ENCODE measurements around the gene TEKTIP1.

The TEKTIP1 gene

GRCh38 chr19:3518659-3519058 lies 20.3 kb upstream of the TEKTIP1 start:
- TF ChIP-seq TAF1 (IDR thresholded peaks at IDR 0.05; ENCODE audit: low read depth) (no peak), NFIC (IDR thresholded peaks at IDR 0.05) (no peak), YY1 (IDR thresholded peaks at IDR 0.05; ENCODE audit: low read depth) (no peak), REST (IDR thresholded peaks at IDR 0.05; ENCODE audit: low read depth) (no peak), TEAD4 (IDR thresholded peaks at IDR 0.05) (no peak), FOXM1 (IDR thresholded peaks at IDR 0.05; ENCODE audit: borderline replicate concordance, low read depth) (no peak), EGR1 (IDR thresholded peaks at IDR 0.05) (no peak), RAD21 (IDR thresholded peaks at IDR 0.05; ENCODE audit: low read depth) (no peak), EP300 (IDR thresholded peaks at IDR 0.05; ENCODE audit: borderline replicate concordance) (no peak), CREB1 (IDR thresholded peaks at IDR 0.05; ENCODE audit: low read depth) (no peak), CEBPB (IDR thresholded peaks at IDR 0.05) (no peak)
- TF ChIP-seq, protein P1, sequence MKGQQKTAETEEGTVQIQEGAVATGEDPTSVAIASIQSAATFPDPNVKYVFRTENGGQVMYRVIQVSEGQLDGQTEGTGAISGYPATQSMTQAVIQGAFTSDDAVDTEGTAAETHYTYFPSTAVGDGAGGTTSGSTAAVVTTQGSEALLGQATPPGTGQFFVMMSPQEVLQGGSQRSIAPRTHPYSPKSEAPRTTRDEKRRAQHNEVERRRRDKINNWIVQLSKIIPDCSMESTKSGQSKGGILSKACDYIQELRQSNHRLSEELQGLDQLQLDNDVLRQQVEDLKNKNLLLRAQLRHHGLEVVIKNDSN (IDR thresholded peaks at IDR 0.05) = no peak

GRCh38 chr19:3519126-3519525 lies 19.8 kb upstream of the TEKTIP1 start:
- TF ChIP-seq TCF12 (IDR thresholded peaks at IDR 0.05; ENCODE audit: low read depth) (no peak), CEBPB (IDR thresholded peaks at IDR 0.05) (no peak), YY1 (IDR thresholded peaks at IDR 0.05; ENCODE audit: low read depth) (no peak), EGR1 (IDR thresholded peaks at IDR 0.05) (no peak), REST (IDR thresholded peaks at IDR 0.05; ENCODE audit: low read depth) (no peak), TEAD4 (IDR thresholded peaks at IDR 0.05) (no peak), MAX (IDR thresholded peaks at IDR 0.05) (no peak), FOXM1 (IDR thresholded peaks at IDR 0.05; ENCODE audit: borderline replicate concordance, low read depth) (no peak), EP300 (IDR thresholded peaks at IDR 0.05; ENCODE audit: borderline replicate concordance) (no peak), CREB1 (IDR thresholded peaks at IDR 0.05; ENCODE audit: low read depth) (no peak), TAF1 (IDR thresholded peaks at IDR 0.05; ENCODE audit: low read depth) (no peak), ZBTB7A (IDR thresholded peaks at IDR 0.05; ENCODE audit: low read depth) (no peak), NFIC (IDR thresholded peaks at IDR 0.05) (no peak), RAD21 (IDR thresholded peaks at IDR 0.05; ENCODE audit: low read depth) (no peak)
- TF ChIP-seq, protein P1 (IDR thresholded peaks at IDR 0.05) = no peak

DNA sequence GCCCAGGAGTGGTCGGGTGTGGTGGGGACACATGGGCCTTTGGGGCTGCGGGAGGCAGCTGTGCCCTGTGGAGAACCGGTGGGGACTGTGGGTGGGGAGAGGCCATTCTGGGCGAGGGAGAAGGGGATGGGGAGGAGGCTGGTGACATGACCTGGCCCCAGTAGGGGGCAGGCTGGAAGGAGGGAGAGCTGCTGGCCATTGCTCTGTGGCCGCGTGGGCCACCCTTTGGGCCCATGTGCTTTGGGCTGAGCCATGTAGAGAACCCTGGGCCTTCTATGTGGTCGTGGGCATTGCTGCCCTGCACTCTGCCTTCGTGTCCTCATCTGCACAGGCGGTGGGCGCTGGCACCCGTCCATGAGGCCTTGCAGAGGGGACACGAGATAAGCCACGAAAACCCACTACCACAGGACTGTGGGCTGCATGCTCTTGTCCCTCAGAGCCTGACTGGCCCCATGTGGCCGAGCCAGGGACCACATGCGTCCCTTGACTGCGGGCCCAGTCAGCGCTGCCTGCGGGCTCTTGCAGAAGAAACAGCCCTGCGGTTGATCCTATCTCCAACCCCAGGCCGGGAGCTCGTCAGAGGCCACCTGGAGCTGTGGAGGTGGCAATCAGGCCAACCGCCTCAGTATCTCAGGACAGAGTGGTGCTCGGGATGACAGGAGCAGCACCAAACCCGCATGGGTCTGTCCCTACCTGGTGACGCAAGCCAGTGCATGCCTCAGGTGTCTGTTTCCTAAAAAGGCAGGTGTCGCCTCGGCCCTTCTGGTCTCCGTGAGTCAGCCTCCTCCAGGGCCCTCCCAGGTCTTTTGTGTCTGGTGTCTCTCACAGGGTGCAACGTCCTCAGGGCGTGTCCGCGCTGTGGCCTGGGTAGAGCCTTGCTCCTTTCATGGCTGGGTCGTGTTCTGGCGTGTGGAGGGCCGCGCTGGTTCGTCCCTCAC lies 18.5 kb upstream of the TEKTIP1 start:
- no peak for TF ChIP-seq FOXM1 (IDR thresholded peaks at IDR 0.05; ENCODE audit: borderline replicate concordance, low read depth)
- TF ChIP-seq REST (IDR thresholded peaks at IDR 0.05; ENCODE audit: low read depth) = no peak
- TF ChIP-seq YY1 (IDR thresholded peaks at IDR 0.05; ENCODE audit: low read depth) = no peak
- no peak for TF ChIP-seq ZBTB7A (IDR thresholded peaks at IDR 0.05; ENCODE audit: low read depth)
- no peak for TF ChIP-seq EGR1 (IDR thresholded peaks at IDR 0.05)
- TF ChIP-seq EP300 (IDR thresholded peaks at IDR 0.05; ENCODE audit: borderline replicate concordance) = no peak
- no peak for TF ChIP-seq TAF1 (IDR thresholded peaks at IDR 0.05; ENCODE audit: low read depth)
- no peak for TF ChIP-seq CEBPB (IDR thresholded peaks at IDR 0.05)
- TF ChIP-seq NFIC (IDR thresholded peaks at IDR 0.05) = no peak
- TF ChIP-seq TCF12 (IDR thresholded peaks at IDR 0.05; ENCODE audit: low read depth) = no peak
- TF ChIP-seq CREB1 (IDR thresholded peaks at IDR 0.05; ENCODE audit: low read depth) = no peak
- TF ChIP-seq RAD21 (IDR thresholded peaks at IDR 0.05; ENCODE audit: low read depth) = no peak
- no peak for TF ChIP-seq TEAD4 (IDR thresholded peaks at IDR 0.05)
- TF ChIP-seq, protein P1 (IDR thresholded peaks at IDR 0.05) = no peak

Measured in Ishikawa (cell line).